Central memory CD4-positive, alpha-beta T cell (primary cell): ENCODE measurements around the gene ADCY1.
"Not testable (repeated sequence)": the region's sequence is repeated elsewhere in the genome, so short reads cannot be mapped to it uniquely, and the experiment has no call there.

Experiments used
- DNase-seq: peaks from one replicate; pipeline ENCODE4 v3.0.0; 2022
- total RNA-seq, 3 experiments: gene quantifications; one replicate each; lab custom pipeline; 2026; lab: John Stamatoyannopoulos, UW

The ADCY1 gene
- total RNA-seq: 0 to 0.04 (median 0) reads per million in 3 experiments

GRCh38 chr7:45573661-45574415, at the start of gene ADCY1:
TSS of gene ADCY1 (plus strand) at chr7:45574368. CDS start at chr7:45574544, 176 bp downstream.
- DNase-seq: no peak

- no peak for DNase-seq
Measured at GRCh38 chr7:45524445-45524844, 49.7 kb upstream of the ADCY1 start.

GRCh38 chr7:45525057-45525456, 49.1 kb upstream of the ADCY1 start:
- DNase-seq: no peak

GRCh38 chr7:45543473-45543872, 30.7 kb upstream of the ADCY1 start:
- no peak for DNase-seq

- DNase-seq: not testable (repeated sequence)
Measured at GRCh38 chr7:45545105-45545710, 29.0 kb upstream of the ADCY1 start.

- DNase-seq: not testable (repeated sequence)
Measured at GRCh38 chr7:45548917-45549316, 25.3 kb upstream of the ADCY1 start.

- DNase-seq: no peak
Measured at GRCh38 chr7:45563401-45563800, 10.8 kb upstream of the ADCY1 start.

- no peak for DNase-seq
Measured at GRCh38 chr7:45563941-45564461, 10.2 kb upstream of the ADCY1 start.

GRCh38 chr7:45564485-45564884, 9.7 kb upstream of the ADCY1 start:
- no peak for DNase-seq

- no peak for DNase-seq
Measured at GRCh38 chr7:45564886-45565455, 9.2 kb upstream of the ADCY1 start.

GRCh38 chr7:45566386-45566785, 7.8 kb upstream of the ADCY1 start:
- DNase-seq: no peak

GRCh38 chr7:45566961-45567360, 7.2 kb upstream of the ADCY1 start:
- no peak for DNase-seq

- no peak for DNase-seq
Measured at GRCh38 chr7:45567713-45568112, 6.5 kb upstream of the ADCY1 start.

GRCh38 chr7:45568536-45569289, 5.5 kb upstream of the ADCY1 start:
- no peak for DNase-seq

GRCh38 chr7:45569290-45569685, 4.9 kb upstream of the ADCY1 start:
- no peak for DNase-seq

- DNase-seq: no peak
Measured at GRCh38 chr7:45570797-45571196, 3.4 kb upstream of the ADCY1 start.

GRCh38 chr7:45573204-45573603, 964 bp upstream of the ADCY1 start:
- no peak for DNase-seq

- no peak for DNase-seq
Measured at GRCh38 chr7:45574416-45574668, 174 bp downstream of the ADCY1 start.

GRCh38 chr7:45574669-45575500, 717 bp downstream of the ADCY1 start:
- DNase-seq: no peak

- DNase-seq: no peak
Measured at GRCh38 chr7:45575501-45576248, 1.5 kb downstream of the ADCY1 start.

GRCh38 chr7:45576249-45576929, 2.2 kb downstream of the ADCY1 start:
- no peak for DNase-seq
